IPS-15b (cell line): Measurements from ENCODE around the gene NMRAL1.

Experiments used
- H3K27me3 ChIP-seq: one replicate; pipeline ENCODE4 v1.6.1; 2013; ENCODE audit warnings: low read length; ENCODE audit not compliant: control insufficient read depth, insufficient read depth
- H3K36me3 ChIP-seq: one replicate; pipeline ENCODE4 v1.6.1; 2013; ENCODE audit warnings: low read length; ENCODE audit not compliant: control insufficient read depth, insufficient read depth
- H3K4me1 ChIP-seq: one replicate; pipeline ENCODE4 v1.6.1; 2013; ENCODE audit warnings: mild to moderate bottlenecking, low read length; ENCODE audit not compliant: control insufficient read depth, insufficient read depth
- H3K4me3 ChIP-seq: one replicate; pipeline ENCODE4 v1.5.1; 2013; ENCODE audit warnings: low read depth, low read length
- H3K9ac ChIP-seq: one replicate; pipeline ENCODE4 v1.6.1; 2013; ENCODE audit warnings: low read depth, mild to moderate bottlenecking, low read length
- H3K9me3 ChIP-seq: one replicate; pipeline ENCODE4 v1.6.1; 2013; ENCODE audit warnings: mild to moderate bottlenecking, low read length; ENCODE audit not compliant: control insufficient read depth, insufficient read depth

Gene NMRAL1

DNA sequence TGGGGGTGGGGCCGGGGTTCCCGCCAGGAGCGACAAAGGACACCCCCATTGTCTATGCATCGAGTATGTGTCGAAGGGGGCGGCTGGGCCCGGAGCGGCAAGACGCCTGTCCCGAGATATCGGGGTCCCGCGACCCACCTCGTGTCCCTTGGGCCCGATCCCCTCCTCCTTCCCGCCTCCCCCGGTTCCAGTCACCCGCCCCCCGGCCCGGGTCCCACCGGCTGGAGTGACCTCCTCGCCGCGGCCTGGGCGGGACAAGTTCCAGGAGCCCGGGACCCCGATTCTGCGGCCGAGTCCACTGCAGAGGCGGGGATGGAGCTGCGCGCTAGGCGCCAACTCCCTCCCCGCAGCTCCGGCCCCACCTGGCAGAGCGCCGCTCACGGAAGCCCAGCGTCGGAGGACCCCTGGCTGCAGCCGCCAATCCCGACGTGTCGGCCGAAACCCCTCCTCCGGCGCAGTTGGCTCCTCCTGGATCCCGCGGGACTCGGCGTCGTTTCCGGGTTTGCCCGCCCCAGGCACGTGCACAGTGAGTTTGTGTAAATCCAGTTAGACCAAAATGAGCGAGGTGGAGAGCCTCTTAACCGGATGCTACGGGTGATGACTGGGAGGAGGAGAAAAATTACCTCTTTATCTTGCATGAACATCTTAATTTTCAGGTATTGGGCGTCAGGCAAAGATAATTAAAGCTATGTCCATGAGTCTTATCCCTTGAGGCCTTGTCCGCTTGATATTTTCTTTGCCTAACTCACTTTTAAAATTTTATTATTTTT lies at the start of gene NMRAL1:
Gene NMRAL1, minus strand, starts transcription at position 434 of the 770 bp plus-strand sequence. CDS start 493 bp downstream, outside the sequence.
- Histone ChIP-seq H3K4me1 (peaks cover 7% of the 10 kb centered on the region), H3K27me3 (no peaks in the 10 kb centered on the region), H3K9me3 (no peaks in the 10 kb centered on the region), H3K4me3 (peak within 1 kb of the TSS; percentile 67), H3K9ac (peak within 1 kb of the TSS; percentile 79), H3K36me3 (no peaks in the 10 kb centered on the region)

DNA sequence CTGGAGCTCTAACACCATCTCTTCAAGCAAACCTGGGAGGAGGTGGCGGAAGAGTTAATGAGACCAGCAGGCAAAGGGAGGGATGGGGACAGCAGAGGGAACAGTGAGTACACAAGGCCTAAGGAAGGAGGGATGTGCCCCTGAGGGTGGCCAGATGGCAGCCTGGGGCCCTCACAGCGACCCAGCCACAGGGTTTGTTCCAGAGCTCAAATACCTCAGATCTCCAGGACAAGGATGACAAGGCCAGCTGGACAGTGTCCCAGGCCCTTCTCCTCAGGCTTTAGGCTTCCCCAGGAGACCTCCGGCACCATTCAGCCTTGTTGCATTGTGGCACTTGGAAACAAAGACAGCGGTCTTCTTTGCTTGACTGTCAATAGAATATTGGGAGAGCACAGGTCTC lies 49.3 kb upstream of the NMRAL1 start:
- H3K4me1 ChIP-seq = peaks cover 15% of the 10 kb centered on the region
- H3K9me3 ChIP-seq = no peaks in the 10 kb centered on the region
- H3K27me3 ChIP-seq = no peaks in the 10 kb centered on the region
- H3K36me3 ChIP-seq = peaks cover 11% of the 10 kb centered on the region
- H3K9ac ChIP-seq = no peak overlapping the region
- H3K4me3 ChIP-seq = no peak overlapping the region

DNA sequence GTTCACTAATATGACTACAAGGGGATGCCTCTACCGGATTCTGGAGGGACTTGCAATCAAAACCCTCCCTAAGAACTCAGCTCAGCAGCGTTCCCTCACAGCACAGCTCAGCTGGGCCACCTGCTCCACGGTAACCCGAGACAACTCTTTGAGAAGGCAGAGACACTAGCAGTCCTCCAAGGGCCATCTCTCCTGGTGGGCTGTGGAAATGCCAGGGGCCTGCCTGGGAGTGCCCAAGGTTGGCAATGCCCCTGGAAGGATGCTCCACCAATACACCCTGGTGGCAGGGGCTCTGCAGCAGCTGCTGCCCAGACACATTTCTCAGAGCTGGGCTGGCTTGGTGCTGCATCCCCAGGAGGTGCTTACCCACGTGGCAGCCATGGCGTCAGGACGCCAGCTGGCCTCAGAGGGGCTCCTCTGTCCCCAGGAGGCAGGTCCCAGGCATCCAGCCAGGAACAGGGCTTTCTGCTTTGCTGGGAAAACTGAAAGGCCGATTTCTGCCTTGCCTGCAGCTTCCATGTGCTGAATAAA lies 47.7 kb upstream of the NMRAL1 start:
- Histone ChIP-seq H3K36me3 (peaks cover 11% of the 10 kb centered on the region), H3K4me1 (peaks cover 11% of the 10 kb centered on the region), H3K4me3 (no peak overlapping the region), H3K9me3 (no peaks in the 10 kb centered on the region), H3K27me3 (no peaks in the 10 kb centered on the region), H3K9ac (no peak overlapping the region)

DNA sequence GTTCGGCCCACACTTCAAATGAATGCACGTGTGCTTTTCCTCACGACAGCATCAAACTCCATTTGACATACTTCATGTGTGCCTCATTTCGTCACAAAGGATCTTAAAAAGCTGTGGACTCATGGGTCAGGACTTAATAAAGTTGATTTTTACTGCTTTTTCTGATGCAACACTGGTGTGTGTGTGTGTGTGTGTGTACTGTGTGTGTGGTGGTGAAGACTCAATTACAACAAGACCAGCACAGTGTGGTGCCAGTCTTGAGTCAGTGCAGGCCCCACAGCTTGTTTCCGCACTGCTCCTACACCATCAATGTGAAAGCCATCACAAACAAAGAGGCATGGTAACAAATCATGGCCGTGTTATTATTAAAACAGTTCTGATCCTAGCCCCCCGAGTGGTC lies 46.5 kb upstream of the NMRAL1 start:
- Histone ChIP-seq H3K9ac (no peak overlapping the region), H3K27me3 (no peaks in the 10 kb centered on the region), H3K4me1 (peaks cover 11% of the 10 kb centered on the region), H3K4me3 (no peak overlapping the region), H3K36me3 (peaks cover 11% of the 10 kb centered on the region), H3K9me3 (no peaks in the 10 kb centered on the region)

DNA sequence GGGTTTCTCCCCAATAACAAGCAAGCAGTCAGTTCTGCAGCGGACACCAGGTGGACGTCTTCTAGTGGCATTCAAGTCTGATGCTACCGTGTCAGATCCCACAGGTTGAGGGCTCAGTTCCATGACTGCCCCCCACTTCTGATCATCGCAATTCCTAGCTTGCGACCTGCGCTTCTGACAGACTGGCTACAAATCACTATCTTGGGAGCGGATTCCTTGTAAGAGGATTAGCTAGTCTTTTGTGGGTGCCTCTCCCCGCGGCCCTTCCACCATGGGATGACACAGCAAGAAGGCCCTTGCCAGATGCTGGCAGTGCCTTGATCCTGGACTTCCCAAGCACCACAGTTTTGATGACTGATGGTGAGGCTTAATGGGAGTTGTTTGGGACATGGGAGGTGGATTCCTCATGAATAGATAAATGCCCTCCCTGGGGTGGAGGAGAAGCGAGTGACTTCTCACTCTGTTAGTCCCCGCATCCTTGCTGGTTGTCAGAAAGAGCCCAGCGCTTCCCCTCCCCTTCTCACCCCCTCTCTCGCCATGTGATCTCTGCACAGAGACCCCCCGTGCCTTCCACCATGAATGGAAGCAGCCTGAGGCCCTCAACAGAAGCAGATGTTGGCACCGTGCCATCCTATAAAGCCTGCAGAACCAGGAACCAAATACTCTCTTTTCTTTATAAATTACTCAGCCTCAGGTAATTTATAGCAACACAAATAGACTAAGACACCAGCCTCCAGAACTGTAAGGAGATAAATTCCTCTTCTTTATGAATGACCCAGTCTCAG lies 45.0 kb upstream of the NMRAL1 start:
- no peaks in the 10 kb centered on the region for H3K27me3 ChIP-seq
- H3K4me3 ChIP-seq = no peak overlapping the region
- peaks cover 6% of the 10 kb centered on the region for H3K4me1 ChIP-seq
- H3K9me3 ChIP-seq = no peaks in the 10 kb centered on the region
- peaks cover 11% of the 10 kb centered on the region for H3K36me3 ChIP-seq
- no peak overlapping the region for H3K9ac ChIP-seq

DNA sequence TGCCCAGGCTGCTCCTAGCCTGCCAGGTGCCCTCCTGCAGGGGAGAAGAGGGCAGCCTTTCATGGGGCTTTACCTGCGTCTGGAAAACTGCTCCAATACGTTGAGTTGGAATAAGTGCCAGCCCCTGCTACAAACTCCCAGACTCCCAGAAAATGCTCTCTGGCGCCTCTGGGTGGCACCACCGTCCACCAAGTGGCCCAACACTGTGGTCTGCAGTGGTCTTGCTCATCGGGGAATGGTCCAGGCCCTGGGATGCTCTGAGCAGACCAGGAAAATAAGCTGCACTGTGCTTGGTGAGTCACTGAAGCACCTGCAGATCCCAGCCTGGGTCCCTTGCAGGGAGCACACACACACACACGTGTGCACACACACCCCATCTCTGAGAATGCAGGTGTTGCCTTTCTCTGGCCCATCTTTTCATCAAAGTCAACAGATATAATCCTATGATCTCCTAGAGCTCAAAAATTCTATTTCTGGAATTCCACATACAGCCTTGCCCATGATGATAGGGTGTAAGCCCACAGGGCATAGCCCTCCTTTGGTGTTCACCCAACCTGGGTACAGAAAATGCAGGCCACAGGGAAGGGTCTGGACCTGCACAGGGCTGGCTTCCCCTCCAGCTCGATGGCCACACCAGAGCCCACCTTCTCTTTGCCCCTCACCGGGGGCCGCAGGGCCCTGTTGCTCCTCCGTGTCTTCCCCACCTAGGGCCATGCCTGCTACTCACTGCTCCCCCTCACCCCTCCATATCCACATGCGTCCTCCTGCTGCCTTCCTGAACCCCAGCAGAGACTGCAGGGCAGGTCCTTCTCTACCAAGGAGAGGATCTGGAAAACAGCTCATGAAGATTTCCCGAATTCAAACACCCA lies 43.6 kb upstream of the NMRAL1 start:
- no peaks in the 10 kb centered on the region for H3K9me3 ChIP-seq
- peaks cover 6% of the 10 kb centered on the region for H3K4me1 ChIP-seq
- no peak overlapping the region for H3K9ac ChIP-seq
- H3K27me3 ChIP-seq = no peaks in the 10 kb centered on the region
- no peak overlapping the region for H3K4me3 ChIP-seq
- peaks cover 15% of the 10 kb centered on the region for H3K36me3 ChIP-seq

DNA sequence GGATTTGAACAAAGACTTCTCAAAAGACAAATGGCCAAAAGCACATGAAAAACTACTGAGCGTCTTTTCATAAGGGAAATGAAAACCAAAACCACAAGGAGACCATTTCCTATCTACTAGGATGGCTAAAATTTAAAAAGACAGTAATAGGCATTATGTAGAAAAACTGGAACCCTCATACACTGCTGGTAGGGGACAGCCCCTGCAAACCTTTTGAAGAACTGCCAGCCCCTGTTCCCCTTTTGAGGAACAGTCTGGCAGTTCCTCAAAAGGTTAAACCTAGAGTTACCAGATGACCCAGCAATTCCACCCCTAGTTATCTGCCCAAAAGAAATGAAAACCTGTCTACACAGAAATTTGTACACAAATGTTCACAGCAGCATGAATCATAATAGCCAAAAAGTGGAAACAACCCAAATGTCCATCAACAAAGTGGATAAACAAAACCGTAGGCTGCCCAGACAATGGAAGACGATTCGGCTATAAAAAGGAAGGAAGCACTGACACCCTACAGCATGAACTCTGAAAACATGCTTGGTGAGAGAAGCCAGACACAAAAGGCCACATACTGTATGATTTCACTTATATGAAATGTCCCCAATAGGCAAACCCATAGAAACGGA lies 41.3 kb upstream of the NMRAL1 start:
- H3K9ac ChIP-seq = no peak overlapping the region
- H3K4me1 ChIP-seq = no peaks in the 10 kb centered on the region
- no peaks in the 10 kb centered on the region for H3K9me3 ChIP-seq
- H3K27me3 ChIP-seq = no peaks in the 10 kb centered on the region
- peaks cover 30% of the 10 kb centered on the region for H3K36me3 ChIP-seq
- H3K4me3 ChIP-seq = no peak overlapping the region

DNA sequence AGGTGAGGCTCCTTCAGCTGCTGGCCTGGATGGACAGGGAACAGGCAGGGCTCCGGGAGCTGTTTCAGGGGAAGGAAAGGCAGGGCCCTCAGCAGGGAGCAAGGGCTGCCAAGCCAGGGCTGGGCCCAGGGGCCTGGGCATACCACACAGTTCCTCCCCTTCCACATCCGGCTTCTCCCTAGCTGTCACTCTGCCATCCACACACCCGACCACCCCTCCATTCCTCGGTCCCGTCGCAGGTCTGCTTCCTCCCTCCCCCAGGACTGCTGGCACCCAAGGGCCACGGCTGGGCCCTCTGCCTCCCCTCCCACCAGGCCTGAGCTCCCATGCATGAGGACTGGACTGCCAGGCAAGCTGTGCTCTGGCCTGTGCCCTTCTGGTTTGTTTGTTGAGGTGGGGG lies 40.2 kb upstream of the NMRAL1 start:
- Histone ChIP-seq H3K4me3 (no peak overlapping the region), H3K4me1 (no peaks in the 10 kb centered on the region), H3K36me3 (peaks cover 39% of the 10 kb centered on the region)

DNA sequence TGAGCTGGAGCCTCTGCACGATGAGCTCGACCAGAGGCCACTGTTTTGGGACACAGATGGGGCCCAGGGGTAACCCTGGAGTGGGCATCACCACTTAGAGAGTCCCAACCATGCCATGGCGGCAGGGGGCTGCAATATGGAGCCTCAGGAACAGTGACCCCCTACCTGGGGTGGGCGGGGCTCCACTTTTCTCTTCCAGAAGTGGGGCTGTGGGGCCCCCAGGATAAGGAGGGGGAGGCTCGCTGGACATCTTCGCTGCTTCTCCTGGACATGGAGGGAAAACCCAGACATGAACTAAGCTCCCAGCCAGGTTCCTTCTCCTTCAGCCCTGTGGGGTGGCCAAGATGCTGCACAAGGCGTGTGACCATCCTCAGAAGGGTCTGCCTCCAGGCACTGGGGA lies 39.5 kb upstream of the NMRAL1 start:
- no peak overlapping the region for H3K4me3 ChIP-seq
- H3K4me1 ChIP-seq = no peaks in the 10 kb centered on the region
- H3K9me3 ChIP-seq = no peaks in the 10 kb centered on the region
- H3K27me3 ChIP-seq = no peaks in the 10 kb centered on the region
- H3K36me3 ChIP-seq = peaks cover 41% of the 10 kb centered on the region
- no peak overlapping the region for H3K9ac ChIP-seq

More for the DNA sequence above, 40.2 kb upstream of the NMRAL1 start:
- H3K9ac ChIP-seq = peak overlapping the region; percentile 60
- no peaks in the 10 kb centered on the region for H3K9me3 ChIP-seq
- no peaks in the 10 kb centered on the region for H3K27me3 ChIP-seq

DNA sequence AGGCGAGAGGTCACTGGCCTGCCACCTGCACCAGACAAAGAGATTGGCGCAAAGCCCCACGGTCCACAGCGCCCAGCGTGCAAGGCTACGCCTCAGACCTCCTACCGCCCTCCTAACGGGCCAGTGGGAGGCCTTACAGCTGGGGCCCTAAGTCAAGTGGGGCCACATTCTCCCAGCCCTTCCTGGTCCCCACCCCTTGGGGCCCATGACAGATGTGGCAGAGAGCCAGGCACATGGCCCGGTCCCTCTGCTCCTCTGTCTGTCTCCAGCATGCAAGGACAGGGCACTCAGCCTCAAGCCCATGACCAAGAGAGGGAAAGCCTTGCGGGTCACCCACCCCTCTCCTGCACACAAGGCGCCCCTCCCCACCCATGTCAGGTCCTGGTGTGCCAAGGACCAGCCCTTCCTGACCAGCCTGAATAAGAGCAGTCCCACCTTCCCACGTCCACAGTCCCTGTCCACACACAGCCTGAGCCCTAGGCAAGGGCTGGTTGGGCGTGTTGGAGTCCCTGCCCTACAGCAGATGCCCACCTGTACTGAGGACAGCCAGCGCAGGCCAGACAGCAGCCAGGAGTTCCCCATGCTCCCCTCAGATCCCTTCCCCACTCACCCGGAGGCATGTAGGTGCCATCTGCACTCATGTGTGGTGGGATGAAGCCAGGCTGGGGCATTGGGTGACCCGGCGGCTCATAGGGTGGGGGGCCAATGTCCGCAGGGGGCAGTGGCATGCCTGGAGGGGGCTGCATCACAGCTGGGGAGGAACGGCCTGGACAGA lies 38.8 kb upstream of the NMRAL1 start:
- peaks cover 45% of the 10 kb centered on the region for H3K36me3 ChIP-seq
- no peaks in the 10 kb centered on the region for H3K4me1 ChIP-seq
- no peaks in the 10 kb centered on the region for H3K27me3 ChIP-seq
- H3K9ac ChIP-seq = no peak overlapping the region
- H3K4me3 ChIP-seq = no peak overlapping the region
- H3K9me3 ChIP-seq = no peaks in the 10 kb centered on the region
